Fibroblast of lung (primary cell): ENCODE measurements around the gene PNPO. TPM values are rescaled to one million over a fixed set of nuclear protein-coding genes. Genes with fewer than 3 reads are reported as not detected.

Experiments used
- DNase-seq, 2 donors: peaks; one replicate each; pipeline versions ENCODE4 v3.0.0 to v3.0.0-alpha.2; 2010; ENCODE audit warnings: low read depth in 2 of 2
- H2AFZ ChIP-seq: 2 replicates; pipeline ENCODE4 v1.5.1; 2012; ENCODE audit warnings: low read length, control low read depth, inconsistent platforms
- H3K27ac ChIP-seq: 2 replicates; pipeline ENCODE4 v1.5.1; 2011; ENCODE audit warnings: low read length, control low read depth; ENCODE audit not compliant: insufficient read depth
- H3K27me3 ChIP-seq: 2 replicates; pipeline ENCODE4 v1.5.1; 2011; ENCODE audit warnings: mild to moderate bottlenecking, low read length; ENCODE audit not compliant: control insufficient read depth, insufficient read depth
- H3K36me3 ChIP-seq: 2 replicates; pipeline ENCODE4 v1.5.1; 2011; ENCODE audit warnings: low read length; ENCODE audit not compliant: control insufficient read depth, insufficient read depth
- H3K4me1 ChIP-seq: 2 replicates; pipeline ENCODE4 v1.5.1; 2011; ENCODE audit warnings: low read length; ENCODE audit not compliant: control insufficient read depth, insufficient read depth; ENCODE audit errors: extremely low read depth
- H3K4me2 ChIP-seq: 2 replicates; pipeline ENCODE4 v1.5.1; 2011; ENCODE audit warnings: low read length, control low read depth; ENCODE audit not compliant: insufficient read depth; ENCODE audit errors: extremely low read depth
- H3K4me3 ChIP-seq, 4 experiments: fragments of 200-600 bp in 1 of 4; sonication (generic) in 1 of 4; replicated peaks in 1 of 4; 2 replicates each; pipeline ENCODE4 v1.5.1; 2011 to 2016; ENCODE audit warnings: low read length in 4 of 4, low read depth in 3 of 4, mild to moderate bottlenecking in 3 of 4, control low read depth in 2 of 4, inconsistent platforms in 1 of 4, mixed read lengths in 1 of 4; ENCODE audit not compliant: insufficient read depth in 1 of 4; ENCODE audit errors: control extremely low read depth in 1 of 4
- H3K79me2 ChIP-seq: 2 replicates; pipeline ENCODE4 v1.5.1; 2012; ENCODE audit warnings: mild to moderate bottlenecking, low read length, inconsistent platforms; ENCODE audit not compliant: control insufficient read depth, insufficient read depth
- H3K9ac ChIP-seq: 2 replicates; pipeline ENCODE4 v1.5.1; 2011; ENCODE audit warnings: mild to moderate bottlenecking, low read length, control low read depth; ENCODE audit not compliant: insufficient read depth
- H3K9me3 ChIP-seq: 2 replicates; pipeline ENCODE4 v1.5.1; 2012; ENCODE audit warnings: low read depth, low read length; ENCODE audit not compliant: control insufficient read depth, insufficient read depth
- H4K20me1 ChIP-seq: 2 replicates; pipeline ENCODE4 v1.5.1; 2011; ENCODE audit warnings: low read length; ENCODE audit not compliant: control insufficient read depth, insufficient read depth; ENCODE audit errors: extremely low read depth
- CTCF ChIP-seq, 2 donors: IDR thresholded peaks in 1 of 2; conservative IDR thresholded peaks in 1 of 2; 1 replicate in 1 of 2; 2 replicates in 1 of 2; pipeline ENCODE4 v1.5.1; 2011 to 2012; ENCODE audit warnings: low read length in 2 of 2, control low read depth in 1 of 2, inconsistent platforms in 1 of 2, low read depth in 1 of 2, mild to moderate bottlenecking in 1 of 2
- EZH2 ChIP-seq: IDR thresholded peaks from 2 replicates; pipeline ENCODE4 v1.5.1; 2012; ENCODE audit warnings: low read length, control low read depth, mild to moderate bottlenecking; ENCODE audit errors: missing control alignments
- polyA plus RNA-seq, 2 donors: library from polyadenylated mRNA; depleted of rRNA in 1 of 2; stranded (reverse) in 1 of 2; unstranded in 1 of 2; fragments of >200 nt; gene quantifications; 2 replicates each; pipeline ENCODE4 v1.2.1, GENCODE V29; 2011 to 2012; ENCODE audit warnings: missing spikeins in 1 of 2
- total RNA-seq: library from RNA; depleted of rRNA; stranded (reverse); fragments of >200 nt; gene quantifications from 2 replicates; pipeline ENCODE4 v1.2.1, GENCODE V29; 2014

Gene PNPO
- total and polyA plus RNA-seq, 2 donors (not counting 1 experiment from before 2014, with no cell fraction given): 25.7 to 26.6 TPM

- no peaks in the 10 kb centered on the region for H3K9me3 ChIP-seq
- peaks cover 12% of the 10 kb centered on the region for H3K27me3 ChIP-seq
- H4K20me1 ChIP-seq: no peaks in the 10 kb centered on the region
- DNase-seq: no peak
- H3K4me3 ChIP-seq: no peak overlapping the region
- H3K9ac ChIP-seq: no peak overlapping the region
- H3K4me2 ChIP-seq: no peak overlapping the region
- TF ChIP-seq CTCF (conservative IDR thresholded peaks at IDR 0.05 in 1 of 2, IDR thresholded peaks at IDR 0.05 in 1 of 2; ENCODE audit: low read depth in 1 of 2, low read length in 2 of 2): no peak
- TF ChIP-seq EZH2: no peak
- H3K4me1 ChIP-seq: peaks cover 6% of the 10 kb centered on the region
- H3K36me3 ChIP-seq: no peaks in the 10 kb centered on the region
- H3K79me2 ChIP-seq: no peaks in the 10 kb centered on the region
- H2AFZ ChIP-seq: no peak overlapping the region
- H3K27ac ChIP-seq: no peak overlapping the region
Observed at GRCh38 chr17:47962901-47963300, 21.5 kb downstream of the PNPO start.

GRCh38 chr17:47964856-47965255 lies 23.5 kb downstream of the PNPO start:
- peaks cover 6% of the 10 kb centered on the region for H3K4me1 ChIP-seq
- no peak overlapping the region for H3K9ac ChIP-seq
- no peaks in the 10 kb centered on the region for H3K9me3 ChIP-seq
- peaks cover 7% of the 10 kb centered on the region for H3K27me3 ChIP-seq
- TF ChIP-seq CTCF (conservative IDR thresholded peaks at IDR 0.05 in 1 of 2, IDR thresholded peaks at IDR 0.05 in 1 of 2; ENCODE audit: low read depth in 1 of 2, low read length in 2 of 2) (no peak), EZH2 (no peak)
- no peaks in the 10 kb centered on the region for H3K79me2 ChIP-seq
- H4K20me1 ChIP-seq: no peaks in the 10 kb centered on the region
- no peak for DNase-seq
- H3K27ac ChIP-seq: no peak overlapping the region
- no peak overlapping the region for H2AFZ ChIP-seq
- no peak overlapping the region for H3K4me3 ChIP-seq
- H3K36me3 ChIP-seq: no peaks in the 10 kb centered on the region
- no peak overlapping the region for H3K4me2 ChIP-seq

GRCh38 chr17:47966079-47966519 lies 24.7 kb downstream of the PNPO start:
- DNase-seq: no peak
- H2AFZ ChIP-seq: no peak overlapping the region
- H3K4me2 ChIP-seq: no peak overlapping the region
- H3K9ac ChIP-seq: no peak overlapping the region
- no peak overlapping the region for H3K4me3 ChIP-seq
- H3K9me3 ChIP-seq: no peaks in the 10 kb centered on the region
- no peaks in the 10 kb centered on the region for H4K20me1 ChIP-seq
- no peaks in the 10 kb centered on the region for H3K36me3 ChIP-seq
- no peaks in the 10 kb centered on the region for H3K79me2 ChIP-seq
- TF ChIP-seq EZH2 (no peak), CTCF (conservative IDR thresholded peaks at IDR 0.05 in 1 of 2, IDR thresholded peaks at IDR 0.05 in 1 of 2; ENCODE audit: low read depth in 1 of 2, low read length in 2 of 2) (no peak)
- H3K27me3 ChIP-seq: peaks cover 4% of the 10 kb centered on the region
- no peak overlapping the region for H3K27ac ChIP-seq
- peaks cover 6% of the 10 kb centered on the region for H3K4me1 ChIP-seq
